Inflammatory macrophage treated with lipopolysaccharide for 1 hour (primary cell): ENCODE data around the gene CDYL2.
A peak's percentile ranks its signal among the peaks of the same experiment; 100 is the strongest.
"Not testable (repeated sequence)": the region's sequence is repeated elsewhere in the genome, so short reads cannot be mapped to it uniquely, and the experiment has no call there.

ENCODE experiments used
- DNase-seq, 2 donors: peaks; one replicate each; pipeline ENCODE4 v3.0.0-alpha.2; 2020 to 2022

CDYL2 gene

DNA sequence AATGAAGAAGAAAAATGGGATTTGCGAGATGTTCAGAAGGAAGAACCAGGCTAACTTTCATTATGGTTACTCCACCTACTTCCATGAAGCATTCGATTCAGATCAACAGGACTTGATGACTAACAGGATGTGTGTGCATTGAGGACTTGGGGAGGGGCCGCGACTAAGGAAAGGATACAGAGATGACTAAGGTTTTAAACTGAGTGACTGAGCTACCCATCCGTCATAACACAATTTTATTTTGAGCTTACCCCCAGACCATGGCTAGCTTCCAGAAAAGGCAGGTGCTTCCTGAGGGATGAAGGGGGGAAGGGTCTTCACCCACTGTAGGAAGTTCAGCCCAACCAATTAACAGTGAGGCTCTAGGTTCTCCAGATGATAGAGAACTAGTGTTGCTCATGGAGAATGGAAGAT, 2.5 kb upstream of the CDYL2 start:
- peak; percentile 40 to 43 for DNase-seq

DNA sequence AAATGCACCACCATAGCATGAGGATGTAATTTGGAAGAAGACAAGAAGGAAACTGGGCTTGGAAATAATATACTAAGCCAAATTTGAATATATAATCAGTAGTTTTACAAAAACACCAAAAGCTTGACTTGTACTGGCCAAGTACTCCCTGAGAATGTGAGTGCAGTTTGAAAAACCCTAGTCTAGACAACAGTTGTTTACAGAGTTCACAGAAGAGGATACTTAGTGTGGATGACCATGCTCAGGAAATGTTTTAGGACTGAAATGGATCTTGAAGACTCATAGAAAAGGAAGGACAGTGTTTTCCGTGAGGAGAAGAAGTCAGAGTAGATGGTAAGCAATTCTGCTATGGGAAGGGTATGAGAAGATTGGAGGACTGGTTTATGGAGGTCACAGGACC, 1.9 kb upstream of the CDYL2 start:
- no peak for DNase-seq

DNA sequence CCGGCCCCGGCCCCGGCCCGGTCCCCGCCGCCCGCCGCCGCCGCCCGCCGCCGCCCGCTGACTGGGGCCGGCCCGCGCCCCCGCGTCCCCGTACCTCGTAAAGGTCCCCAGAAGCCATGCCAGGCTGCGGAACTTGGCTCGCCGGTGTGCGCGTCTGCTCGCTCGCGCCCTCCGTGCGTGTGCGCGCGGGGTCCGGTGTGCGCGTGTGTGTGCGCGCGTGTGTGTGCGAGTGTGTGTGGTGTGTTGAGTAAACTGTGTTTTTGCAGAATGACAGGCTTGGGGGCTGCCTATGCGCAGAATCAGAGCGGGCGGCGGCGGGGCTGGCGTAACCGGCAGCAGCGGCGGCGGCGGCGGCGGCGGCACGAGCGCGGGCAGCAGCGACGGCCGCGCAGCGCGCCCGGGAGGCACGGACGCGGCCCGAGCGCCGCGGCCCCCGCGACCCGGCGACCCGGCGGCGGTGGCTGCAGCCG, 307 bp downstream of the CDYL2 start:
- DNase-seq: peak; percentile 40 to 47

DNA sequence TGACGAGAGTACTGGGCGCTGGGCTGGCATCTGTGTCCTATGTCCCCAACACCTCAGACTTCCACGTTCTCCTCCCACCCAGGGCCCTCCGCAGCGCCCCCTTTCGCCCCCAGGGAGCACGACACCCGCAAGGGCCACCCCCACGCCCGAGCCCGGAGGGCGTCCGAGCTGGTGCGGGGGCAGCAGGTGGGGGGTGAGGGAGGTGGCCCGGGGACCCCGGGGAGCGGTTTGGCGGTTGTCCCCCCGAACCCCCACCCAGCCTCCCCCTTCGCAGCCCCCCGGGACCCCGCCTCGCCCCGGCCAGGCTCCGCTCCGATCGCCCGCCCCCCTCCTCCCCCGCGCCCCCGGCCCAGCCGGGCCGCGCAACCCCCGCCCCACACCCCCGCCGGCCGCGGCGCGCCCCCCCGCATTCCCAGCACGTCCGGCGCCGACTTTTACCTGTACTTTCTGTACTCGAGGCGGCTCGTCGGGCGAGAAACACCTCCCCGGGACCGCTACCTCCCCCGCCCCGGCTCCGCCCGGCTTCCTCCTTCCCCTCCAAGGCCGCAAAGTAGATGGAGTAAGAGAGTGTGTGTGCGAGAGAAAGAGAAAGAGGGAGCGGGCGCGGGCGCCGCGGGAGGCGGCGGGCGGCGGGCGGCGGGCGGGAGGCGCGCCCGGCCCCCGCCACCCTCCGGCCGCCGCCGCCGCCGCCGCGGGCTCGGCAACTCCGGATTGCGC, 901 bp downstream of the CDYL2 start:
- peak; percentile 29 to 39 for DNase-seq

DNA sequence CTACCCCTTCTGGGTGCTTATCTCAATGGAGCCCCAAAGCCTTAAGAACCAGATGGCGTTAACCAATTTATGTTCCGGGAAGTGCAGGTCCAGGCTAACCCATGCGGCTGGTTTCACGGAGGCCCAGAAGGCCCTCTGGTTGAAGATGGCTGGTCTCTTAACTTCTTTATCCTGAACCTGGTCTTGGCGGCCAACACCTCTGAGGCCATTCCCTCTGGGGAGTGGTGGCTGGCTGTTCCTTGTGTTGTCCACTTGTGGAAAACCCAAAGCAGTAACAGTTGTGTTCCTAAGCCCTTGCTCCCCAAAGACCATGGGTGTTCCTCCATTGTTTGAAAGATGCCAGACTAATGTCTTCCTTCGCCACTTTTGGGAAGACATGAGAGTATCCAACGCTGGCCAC, 1.5 kb downstream of the CDYL2 start:
- no peak for DNase-seq

DNA sequence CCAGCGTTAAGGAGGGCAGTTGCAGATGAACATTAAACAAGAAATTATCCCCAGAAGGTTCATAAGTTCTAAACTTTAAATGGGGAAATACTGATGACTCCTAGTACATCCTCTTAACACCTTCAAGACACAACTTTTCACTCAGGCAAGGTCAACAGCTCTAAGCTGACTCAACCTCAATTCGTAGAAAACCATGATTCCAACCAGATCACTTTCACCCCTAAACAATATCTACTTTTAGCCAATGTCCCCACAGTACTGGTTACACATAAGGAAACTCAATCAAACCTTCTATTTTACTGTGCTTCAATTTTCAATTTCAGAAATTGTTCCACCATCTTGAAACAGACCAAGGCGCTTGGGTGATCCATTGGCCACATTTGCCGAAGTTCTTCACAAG, 2.3 kb downstream of the CDYL2 start:
- DNase-seq: no peak

DNA sequence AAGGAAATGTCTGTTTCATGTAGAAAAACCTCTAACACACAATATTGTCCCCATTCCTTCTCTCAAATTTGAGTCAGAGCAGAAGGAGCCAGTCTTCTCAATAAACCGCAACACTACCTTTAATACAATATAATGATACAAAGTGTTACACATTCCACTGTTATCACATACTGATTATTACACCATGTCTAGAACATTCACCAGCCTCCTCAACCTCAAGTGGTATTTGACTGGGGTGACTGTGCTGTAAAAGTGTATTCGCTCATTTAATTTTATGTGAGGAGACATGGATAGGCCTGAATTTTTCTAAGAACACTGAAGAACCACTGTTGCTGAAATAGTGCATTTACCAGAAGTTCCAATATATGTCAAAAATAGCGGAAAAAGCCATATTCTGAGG, 10.3 kb downstream of the CDYL2 start:
- no peak for DNase-seq

DNA sequence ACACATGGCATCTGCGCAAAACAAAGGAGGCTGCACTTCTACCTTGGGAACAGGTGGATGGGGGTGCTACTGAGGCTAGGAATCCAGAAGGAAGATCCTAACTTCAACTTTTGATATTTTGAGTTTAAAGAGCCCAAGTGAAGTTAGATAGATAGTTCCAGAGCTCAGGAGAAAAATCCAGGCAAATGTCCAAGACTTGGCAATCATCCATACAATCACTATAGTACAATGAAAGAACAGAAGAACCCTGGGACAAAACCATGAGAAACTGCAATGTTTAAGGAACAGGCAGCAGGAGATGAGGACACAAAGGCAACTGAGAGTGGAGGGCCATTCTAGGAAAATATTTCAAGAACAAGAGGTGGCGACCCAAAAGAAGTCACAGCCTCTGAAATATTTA, 12.4 kb downstream of the CDYL2 start:
- DNase-seq: no peak

DNA sequence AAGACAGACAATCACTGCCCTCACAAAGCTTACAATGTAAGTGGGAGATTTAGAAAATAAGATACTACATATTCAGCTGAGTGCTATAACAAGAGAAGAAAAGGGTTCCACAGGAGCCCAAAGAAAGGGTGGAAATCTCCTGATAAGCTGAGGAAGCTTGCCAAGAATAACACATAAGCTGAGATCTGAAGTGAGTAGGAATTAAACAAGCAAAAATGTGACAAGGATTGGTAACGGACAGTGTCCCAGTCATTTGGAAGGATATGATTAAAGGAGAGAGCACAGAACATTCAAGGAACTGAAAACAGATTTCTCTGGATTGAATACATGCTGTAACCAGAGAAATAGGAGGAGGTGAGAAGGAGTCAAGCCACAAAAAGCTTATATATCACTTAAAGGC, 13.0 kb downstream of the CDYL2 start:
- no peak for DNase-seq

DNA sequence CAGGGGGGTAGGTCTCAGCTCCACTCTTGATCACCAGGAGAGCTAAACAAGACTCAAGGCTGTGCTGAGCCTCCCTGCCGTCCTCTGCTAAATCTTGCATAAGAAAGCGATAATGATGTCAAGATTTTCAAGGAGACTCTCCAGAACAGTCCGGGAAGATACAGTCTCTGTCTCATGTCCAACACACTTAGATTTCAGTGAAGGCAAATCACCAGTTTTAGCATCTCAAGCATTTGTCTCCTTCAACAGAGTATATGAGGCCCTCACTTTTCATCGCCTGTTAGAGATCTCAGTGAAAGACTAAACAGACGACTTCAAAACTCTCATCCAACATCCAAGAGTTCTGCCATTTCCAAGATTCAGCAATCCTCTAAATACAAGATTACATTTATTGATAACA, 13.6 kb downstream of the CDYL2 start:
- no peak for DNase-seq

DNA sequence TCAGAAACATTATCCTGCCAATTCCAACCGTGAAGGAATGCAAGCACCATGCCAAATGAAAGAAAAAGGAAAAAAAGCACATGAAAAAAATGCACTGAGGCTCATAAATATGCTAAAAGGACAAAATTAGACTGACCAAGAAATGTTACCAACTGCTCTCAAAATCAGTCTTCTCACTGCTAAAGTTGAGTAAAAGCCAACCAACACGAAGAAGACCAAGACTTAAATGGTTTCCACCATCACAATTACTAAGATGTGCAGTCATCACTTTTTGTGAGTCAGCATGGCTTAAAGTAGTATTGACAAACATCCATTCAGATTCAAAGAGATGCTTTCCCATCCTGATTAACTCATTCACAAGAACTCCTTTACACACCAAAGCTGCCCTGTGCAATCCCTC, 16.4 kb downstream of the CDYL2 start:
- no peak for DNase-seq

DNA sequence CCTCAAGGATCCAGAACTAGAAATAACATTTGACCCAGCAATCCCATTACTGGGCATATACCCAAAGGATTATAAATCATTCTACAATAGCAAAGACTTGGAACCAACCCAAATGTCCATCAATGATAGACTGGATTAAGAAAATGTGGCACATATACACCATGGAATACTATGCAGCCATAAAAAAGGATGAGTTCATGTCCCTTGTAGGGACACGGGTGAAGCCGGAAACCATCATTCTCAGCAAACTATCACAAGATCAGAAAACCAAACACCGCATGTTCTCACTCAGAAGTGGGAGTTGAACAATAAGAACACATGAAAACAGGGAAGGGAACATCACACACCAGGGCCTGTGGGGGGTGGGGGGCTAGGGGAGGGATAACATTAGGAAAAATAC, 17.8 kb downstream of the CDYL2 start:
- DNase-seq: not testable (repeated sequence)

DNA sequence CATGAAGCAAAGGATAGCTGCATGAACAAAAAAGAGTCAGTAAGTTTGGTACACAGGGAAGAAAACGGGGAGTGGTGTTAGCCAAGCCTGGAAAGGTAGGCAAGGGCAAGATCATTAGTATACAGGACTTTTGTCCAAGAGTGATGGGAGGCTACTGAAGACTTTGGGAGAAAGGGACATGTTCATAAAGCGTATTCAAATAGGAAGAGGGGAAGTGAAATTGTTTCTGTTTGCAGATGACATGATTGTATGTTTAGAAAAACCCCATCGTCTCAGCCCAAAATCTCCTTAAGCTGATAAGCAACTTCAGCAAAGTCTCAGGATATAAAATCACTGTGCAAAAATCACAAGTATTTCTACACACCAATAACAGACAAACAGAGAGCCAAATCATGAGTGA, 19.4 kb downstream of the CDYL2 start:
- DNase-seq: no peak

DNA sequence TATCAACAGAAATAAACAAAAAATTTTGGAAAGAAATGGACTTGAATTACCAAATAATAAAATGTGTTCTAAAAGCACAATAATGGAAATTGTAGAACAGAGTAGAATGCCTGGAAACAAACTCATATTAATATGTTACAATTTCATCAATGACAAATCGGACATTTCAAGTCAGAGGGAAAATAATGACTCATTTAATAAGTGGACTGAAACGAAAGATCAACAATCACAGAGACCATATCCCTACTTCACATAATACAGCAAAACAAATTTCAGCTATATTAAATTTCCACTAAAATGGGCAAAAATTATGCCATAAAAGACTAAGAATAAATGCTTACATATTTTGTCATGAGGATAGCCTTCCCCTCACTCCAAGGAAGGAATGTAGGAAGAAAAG, 25.7 kb downstream of the CDYL2 start:
- no peak for DNase-seq

DNA sequence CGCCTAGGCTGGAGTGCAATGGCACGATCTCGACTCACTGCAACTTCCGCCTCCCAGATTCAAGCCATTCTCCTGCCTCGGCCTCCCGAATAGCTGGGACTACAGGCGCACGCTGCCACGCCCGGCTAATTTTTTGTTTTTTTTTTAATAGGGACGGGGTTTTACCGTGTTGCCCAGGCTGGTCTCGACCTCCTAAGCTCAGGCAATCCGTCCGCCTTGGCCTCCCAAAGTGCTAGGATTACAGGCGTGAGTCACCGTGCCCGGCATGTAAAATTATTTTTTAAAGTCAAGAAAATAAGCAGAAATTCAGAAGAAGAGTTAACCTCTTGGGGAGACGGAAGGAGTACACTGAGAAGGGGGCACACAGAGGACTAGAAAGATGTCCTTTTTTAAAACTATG, 27.5 kb downstream of the CDYL2 start:
- DNase-seq: no peak

DNA sequence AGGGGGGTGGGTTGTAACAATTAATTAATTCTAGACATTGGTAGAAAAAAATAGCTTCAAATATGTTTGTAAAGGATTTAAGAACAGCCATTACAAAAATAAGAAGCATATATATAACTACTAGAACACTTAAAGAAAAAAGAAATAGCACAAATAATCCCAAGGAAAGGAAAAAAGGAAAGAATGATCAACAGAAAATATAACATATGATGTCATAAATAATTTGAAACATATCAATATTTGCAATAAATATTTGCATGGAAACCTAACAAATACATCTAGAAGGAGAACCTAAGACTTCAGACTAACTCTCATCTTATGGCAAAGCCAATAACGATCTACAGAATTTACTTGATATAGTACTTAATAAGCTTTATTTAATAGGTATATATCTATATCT, 28.9 kb downstream of the CDYL2 start:
- no peak for DNase-seq

DNA sequence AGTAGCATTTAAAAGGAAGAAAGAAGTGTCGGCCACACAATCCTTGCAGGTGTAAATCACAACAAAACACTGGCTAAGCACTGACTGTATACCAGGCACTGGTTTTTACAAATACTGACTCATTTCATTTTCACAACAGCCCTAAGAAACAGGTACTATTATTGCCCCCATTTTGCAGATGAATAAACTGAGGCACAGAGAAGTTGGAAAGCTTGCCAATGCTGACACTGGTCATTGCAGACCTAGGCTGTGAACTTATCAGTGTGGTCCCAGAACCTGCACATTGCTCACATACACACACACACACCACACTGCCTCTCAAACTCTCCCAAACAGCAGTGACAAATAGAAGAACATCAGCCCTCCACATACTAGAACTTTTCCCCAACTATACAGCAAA, 37.6 kb downstream of the CDYL2 start:
- DNase-seq: no peak

DNA sequence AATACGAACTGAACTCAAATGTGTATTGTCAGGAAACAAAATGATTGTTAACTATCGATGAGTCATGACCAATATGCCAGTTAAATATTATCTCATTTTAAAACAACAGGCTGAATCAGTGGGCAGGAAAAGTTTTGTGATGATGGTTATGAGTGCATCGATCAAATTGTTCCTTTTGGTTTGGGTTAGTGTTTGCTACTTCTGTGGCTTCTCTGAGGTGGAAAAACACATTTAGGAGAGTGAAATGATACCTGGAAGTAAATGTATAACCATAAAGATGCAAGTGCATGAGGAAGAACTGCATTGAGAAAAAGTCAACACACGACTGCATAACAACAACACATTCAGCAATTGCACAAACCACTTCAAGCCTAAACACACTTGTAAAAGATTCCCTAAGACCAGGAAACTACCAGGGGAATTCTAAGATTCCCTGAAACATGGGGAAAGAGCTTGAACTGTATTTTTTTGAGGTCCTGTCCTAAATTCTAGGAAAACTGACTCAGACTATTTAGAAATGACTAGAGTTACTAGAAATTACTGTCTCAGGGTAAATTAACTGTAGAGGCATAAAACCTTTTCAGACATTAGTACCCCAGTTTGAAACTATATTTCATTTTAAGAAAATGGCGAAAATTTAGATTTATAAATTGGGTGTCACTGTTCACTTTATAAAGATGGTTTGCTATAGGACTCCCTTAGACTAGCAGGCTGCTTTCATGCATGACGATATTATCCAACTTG, 44.8 kb downstream of the CDYL2 start:
- peak; percentile 10 to 61 for DNase-seq

DNA sequence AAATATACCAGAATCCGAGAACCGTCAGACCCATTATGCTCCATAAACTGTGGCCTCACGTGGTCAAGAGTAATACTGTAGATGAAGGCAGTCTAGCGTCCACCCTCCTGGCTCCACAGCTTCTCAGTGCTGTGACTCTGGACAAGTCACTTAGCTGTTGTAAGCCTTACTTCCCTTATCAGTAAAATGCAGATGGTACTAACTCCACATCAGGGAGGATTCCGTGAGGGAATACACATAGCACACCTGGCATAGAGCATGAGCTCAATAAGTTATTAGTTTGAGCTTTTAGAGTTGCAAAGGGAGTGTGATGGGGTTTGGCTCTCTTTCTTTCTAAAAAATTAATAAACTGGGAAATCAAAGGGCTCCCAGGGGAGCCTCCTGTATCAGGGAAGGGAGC, 49.9 kb downstream of the CDYL2 start:
- no peak for DNase-seq

DNA sequence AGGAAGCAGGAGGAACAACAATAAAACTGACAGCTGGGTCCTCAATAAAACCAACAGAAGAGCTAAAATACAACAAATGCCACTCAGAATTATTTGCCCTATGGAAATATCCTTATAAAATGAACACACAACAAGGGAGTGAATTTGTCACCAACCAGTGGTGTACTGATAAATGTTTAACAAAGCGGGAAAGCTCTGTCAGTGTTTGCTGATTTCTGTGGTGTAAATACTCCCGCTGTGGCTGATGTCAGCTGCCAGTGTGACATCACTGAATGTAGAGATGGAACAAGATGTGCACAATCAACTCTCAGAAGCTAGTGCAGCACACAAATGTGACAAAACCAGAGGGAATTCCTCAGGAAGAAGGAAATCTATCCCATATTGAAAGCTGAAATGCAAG, 51.9 kb downstream of the CDYL2 start:
- no peak for DNase-seq

DNA sequence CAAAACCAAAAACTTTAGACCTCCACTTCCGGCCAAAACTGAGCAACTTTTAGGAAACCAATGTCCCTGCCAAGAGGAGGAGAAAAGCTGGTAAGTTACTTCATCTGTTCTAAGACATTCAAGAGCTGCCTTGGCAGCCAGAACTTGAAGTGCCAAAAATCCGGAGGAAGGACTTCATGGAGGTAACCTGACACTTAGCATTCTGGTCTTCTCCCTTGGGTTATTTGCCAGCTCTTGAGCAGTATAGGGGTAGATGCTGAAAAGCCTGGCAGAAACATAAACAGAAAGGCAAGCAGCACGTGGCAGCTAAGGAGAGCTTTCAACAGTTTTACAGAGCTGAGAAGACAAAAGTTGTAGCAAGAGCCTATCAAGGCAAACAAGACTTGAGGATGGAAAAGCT, 53.2 kb downstream of the CDYL2 start:
- DNase-seq: no peak

DNA sequence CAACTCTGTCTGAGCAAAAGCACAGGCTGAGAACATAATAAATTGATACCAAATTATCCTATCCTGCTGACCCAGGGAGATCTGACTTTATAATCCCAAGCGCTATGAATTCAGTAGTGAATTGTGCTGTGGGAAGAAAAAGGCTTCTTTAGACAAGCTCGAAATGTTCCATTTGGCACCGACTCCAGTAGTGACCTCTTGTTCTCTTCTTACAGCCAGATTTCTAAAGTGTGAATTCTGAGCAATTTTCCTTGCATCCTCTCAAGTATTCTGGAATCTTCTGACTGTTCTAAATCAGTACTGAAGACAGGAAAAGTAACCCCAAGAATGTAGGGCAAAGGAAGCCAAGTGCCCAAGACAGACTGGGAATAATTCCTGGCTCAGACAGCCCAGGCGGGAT, 58.2 kb downstream of the CDYL2 start:
- DNase-seq: no peak

DNA sequence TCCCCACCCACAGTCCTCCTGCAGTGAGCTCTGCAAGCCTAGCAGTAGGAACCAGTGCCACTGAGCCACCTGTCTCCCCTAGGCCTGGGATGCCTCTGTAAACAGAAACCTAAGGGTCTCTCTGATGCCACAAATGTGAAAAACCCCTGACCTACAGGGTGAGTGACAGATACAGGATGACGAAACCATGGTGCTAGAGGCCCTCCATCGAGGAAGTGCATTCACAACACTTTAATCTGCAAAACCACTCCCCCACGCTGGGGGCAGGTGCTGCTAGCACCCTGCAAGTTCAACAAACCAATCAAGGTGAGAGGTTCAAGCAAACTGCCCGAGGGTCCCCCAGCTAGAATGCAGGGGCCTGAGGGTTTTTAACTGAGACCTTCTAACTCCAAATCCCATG, 59.5 kb downstream of the CDYL2 start:
- no peak for DNase-seq

DNA sequence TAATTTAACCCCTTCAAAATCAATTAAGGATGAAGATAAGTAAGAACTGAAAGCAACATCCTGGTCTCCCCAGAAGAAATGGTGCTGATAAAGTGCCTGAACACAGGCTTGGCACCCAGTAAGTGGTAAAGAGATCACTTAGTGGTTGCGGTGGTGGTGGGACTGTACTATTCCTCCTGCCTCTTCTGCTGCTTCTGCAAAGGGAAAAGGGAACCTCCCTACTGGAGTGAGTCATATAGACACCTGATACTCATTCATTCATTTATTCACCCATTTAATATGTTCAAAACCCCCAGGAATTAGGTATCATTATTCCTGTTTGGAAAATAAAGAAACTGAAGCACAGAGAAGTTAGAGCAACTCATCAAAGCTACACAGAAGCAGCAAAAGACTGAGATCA, 60.6 kb downstream of the CDYL2 start:
- DNase-seq: no peak

DNA sequence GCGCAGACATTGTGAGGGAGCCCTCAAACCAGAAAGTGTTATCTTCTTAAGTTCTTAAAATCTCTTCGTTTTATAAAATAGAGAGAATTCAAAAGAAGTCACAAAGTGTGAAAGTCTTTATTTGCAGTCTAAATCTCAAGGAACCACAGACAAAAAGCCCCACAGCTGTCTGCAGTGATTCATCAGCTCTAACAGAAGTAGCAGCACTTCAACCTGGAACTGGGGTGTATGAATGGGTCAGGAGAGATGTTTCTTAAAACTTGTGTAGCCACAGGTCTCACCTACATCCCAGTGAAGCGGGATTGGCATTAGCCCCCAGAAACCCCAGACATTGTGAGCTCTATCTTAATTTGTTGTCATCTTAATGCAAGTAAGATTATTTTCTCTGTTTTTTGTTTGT, 61.1 kb downstream of the CDYL2 start:
- no peak for DNase-seq
